ENCODE measurements around the gene BPGM.
"Not testable (repeated sequence)": the region's sequence is repeated elsewhere in the genome, so short reads cannot be mapped to it uniquely, and the experiment has no call there.

BPGM gene

GRCh38 chr7:134665045-134665444, 18.4 kb downstream of the BPGM start:
- not testable (repeated sequence) for DNase-seq

GRCh38 chr7:134667899-134668298, 21.2 kb downstream of the BPGM start:
- DNase-seq = no peak

- no peak for DNase-seq
Measured at GRCh38 chr7:134669388-134669787, 22.7 kb downstream of the BPGM start.

- peak in 2 of 14 donors; percentile 4 to 12 for DNase-seq
Measured at GRCh38 chr7:134669845-134670373, 23.3 kb downstream of the BPGM start.

- DNase-seq = no peak
Measured at GRCh38 chr7:134671609-134672008, 25.0 kb downstream of the BPGM start.

- DNase-seq = no peak
Measured at GRCh38 chr7:134674424-134674823, 27.8 kb downstream of the BPGM start.

- DNase-seq = no peak
Measured at GRCh38 chr7:134676743-134677142, 30.1 kb downstream of the BPGM start.

- no peak for DNase-seq
Measured at GRCh38 chr7:134678115-134678514, 31.5 kb downstream of the BPGM start.

- no peak for DNase-seq
Measured at GRCh38 chr7:134679006-134679405, 32.4 kb downstream of the BPGM start.

- no peak for DNase-seq
Measured at GRCh38 chr7:134684165-134684564, 37.5 kb downstream of the BPGM start.

- no peak for DNase-seq
Measured at GRCh38 chr7:134685250-134685649, 38.6 kb downstream of the BPGM start.

- no peak for DNase-seq
Measured at GRCh38 chr7:134686786-134687185, 40.1 kb downstream of the BPGM start.

- DNase-seq = not testable (repeated sequence)
Measured at GRCh38 chr7:134689550-134689949, 42.9 kb downstream of the BPGM start.

- DNase-seq = peak in 1 of 14 donors; percentile 38
Measured at GRCh38 chr7:134690016-134690415, 43.4 kb downstream of the BPGM start.

- peak in 12 of 14 donors; percentile 7 to 86 (median 70) for DNase-seq
Measured at GRCh38 chr7:134690614-134691504, 44.2 kb downstream of the BPGM start.

GRCh38 chr7:134691546-134692343, 45.1 kb downstream of the BPGM start:
- no peak for DNase-seq

GRCh38 chr7:134692344-134692705, 45.7 kb downstream of the BPGM start:
- no peak for DNase-seq

GRCh38 chr7:134693256-134693655, 46.6 kb downstream of the BPGM start:
- DNase-seq = no peak

- no peak for DNase-seq
Measured at GRCh38 chr7:134694299-134694698, 47.6 kb downstream of the BPGM start.

- DNase-seq = no peak
Measured at GRCh38 chr7:134694767-134695166, 48.1 kb downstream of the BPGM start.

GRCh38 chr7:134695321-134695860, 48.7 kb downstream of the BPGM start:
- DNase-seq = no peak

GRCh38 chr7:134696261-134696660, 49.6 kb downstream of the BPGM start:
- no peak for DNase-seq
